ENCODE data around the gene PIK3R1.

PIK3R1 gene

GRCh38 chr5:68260467-68260866 is 44.9 kb downstream of the PIK3R1 start:
- no peak for TF ChIP-seq CTCF (IDR thresholded peaks at IDR 0.05; ENCODE audit: low read depth, low read length, missing control alignments)

GRCh38 chr5:68261169-68261568 is 45.6 kb downstream of the PIK3R1 start:
- no peak for TF ChIP-seq CTCF (IDR thresholded peaks at IDR 0.05; ENCODE audit: low read depth, low read length, missing control alignments)
- H3K4me3 ChIP-seq (ENCODE audit: low read depth, low read length): no peak overlapping the region
- DNase-seq (ENCODE audit: low read depth): no peak

More at GRCh38 chr5:68260467-68260866, 44.9 kb downstream of the PIK3R1 start:
- no peak overlapping the region for H3K4me3 ChIP-seq (ENCODE audit: low read depth, low read length)
- DNase-seq (ENCODE audit: low read depth): no peak

- TF ChIP-seq CTCF (IDR thresholded peaks at IDR 0.05; ENCODE audit: low read depth, low read length, missing control alignments): no peak
- no peak overlapping the region for H3K4me3 ChIP-seq (ENCODE audit: low read depth, low read length)
- no peak for DNase-seq (ENCODE audit: low read depth)
Observed at GRCh38 chr5:68261569-68262065, 46.1 kb downstream of the PIK3R1 start.

GRCh38 chr5:68264024-68264956 is 48.7 kb downstream of the PIK3R1 start:
- TF ChIP-seq CTCF (IDR thresholded peaks at IDR 0.05; ENCODE audit: low read depth, low read length, missing control alignments): no peak
- no peak for DNase-seq (ENCODE audit: low read depth)

GRCh38 chr5:68265347-68265746 is 49.8 kb downstream of the PIK3R1 start:
- no peak for DNase-seq (ENCODE audit: low read depth)
- no peak overlapping the region for H3K4me3 ChIP-seq (ENCODE audit: low read depth, low read length)
- TF ChIP-seq CTCF (IDR thresholded peaks at IDR 0.05; ENCODE audit: low read depth, low read length, missing control alignments): no peak

More at GRCh38 chr5:68264024-68264956, 48.7 kb downstream of the PIK3R1 start:
- H3K4me3 ChIP-seq (ENCODE audit: low read depth, low read length): no peak overlapping the region

- no peak for DNase-seq (ENCODE audit: low read depth)
- TF ChIP-seq CTCF (IDR thresholded peaks at IDR 0.05; ENCODE audit: low read depth, low read length, missing control alignments): no peak
Observed at GRCh38 chr5:68265822-68266395, 50.4 kb downstream of the PIK3R1 start.

More at GRCh38 chr5:68265822-68266395, 50.4 kb downstream of the PIK3R1 start:
- no peak overlapping the region for H3K4me3 ChIP-seq (ENCODE audit: low read depth, low read length)

All from GM12864 (cell line).